ENCODE results near the gene SENP1.

Gene SENP1

DNA sequence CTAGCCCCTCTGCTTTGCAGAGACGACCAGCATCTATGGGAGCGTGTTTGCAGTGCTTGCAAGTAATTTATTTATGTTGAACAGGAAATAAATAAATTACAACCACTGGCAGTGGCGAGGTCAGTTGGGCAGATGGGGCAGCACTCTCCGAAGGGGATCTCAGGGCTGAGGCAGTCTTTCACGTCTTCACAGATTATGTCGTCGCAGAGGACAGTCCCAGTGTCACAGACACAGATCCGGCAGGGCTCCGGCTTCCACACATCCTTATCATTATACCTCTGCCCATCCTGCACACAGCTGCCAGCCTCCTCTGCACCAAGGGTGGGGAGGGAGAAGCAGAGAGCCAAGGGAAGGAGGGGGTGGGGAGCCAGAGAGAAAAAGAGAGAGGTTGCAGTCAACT is 106.1 kb downstream of the SENP1 start:
- Histone ChIP-seq H3K9me3 (ENCODE audit: control insufficient read depth, low read length) (no peaks in the 10 kb centered on the region), H3K27ac (ENCODE audit: low read depth, low read length, severe bottlenecking) (no peak overlapping the region), H3K4me3 (ENCODE audit: extremely low read depth, insufficient read depth, low read length, poor library complexity, severe bottlenecking) (no peak overlapping the region), H3K36me3 (ENCODE audit: control insufficient read depth, insufficient read depth, low read length) (peaks cover 2% of the 10 kb centered on the region), H3K4me1 (ENCODE audit: control insufficient read depth, insufficient read depth, low read length, poor library complexity, severe bottlenecking) (peaks cover 18% of the 10 kb centered on the region)
- 58 to 63% methylated on average over 3 to 5 of the region's 9 CpGs for WGBS, 2 experiments (ENCODE audit: insufficient coverage in 2 of 2)

DNA sequence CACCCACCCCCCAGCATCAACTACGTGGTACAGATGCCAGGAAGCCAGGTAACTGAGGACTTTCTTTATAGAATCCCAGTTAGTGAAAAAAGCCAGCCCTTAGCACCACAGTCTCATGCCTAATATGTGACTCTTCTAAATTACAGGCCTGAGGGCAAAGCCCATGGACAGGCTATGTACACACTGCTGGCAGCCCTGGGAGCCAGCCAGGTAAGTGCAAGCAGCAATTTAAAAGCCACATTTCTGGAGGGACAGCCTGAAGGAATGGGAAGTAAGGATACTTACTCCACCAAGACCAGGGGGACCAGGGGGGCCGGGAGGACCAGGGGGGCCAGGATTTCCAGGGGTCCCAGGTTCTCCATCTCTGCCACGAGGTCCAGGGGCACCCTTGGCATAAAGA is 108.6 kb downstream of the SENP1 start:
- WGBS, 2 experiments (ENCODE audit: insufficient coverage in 2 of 2), result 73 to 83% methylated on average over 2 to 3 of the region's 3 CpGs
- Histone ChIP-seq H3K27ac (ENCODE audit: low read depth, low read length, severe bottlenecking) (no peak overlapping the region), H3K4me3 (ENCODE audit: extremely low read depth, insufficient read depth, low read length, poor library complexity, severe bottlenecking) (no peak overlapping the region), H3K9me3 (ENCODE audit: control insufficient read depth, low read length) (no peaks in the 10 kb centered on the region), H3K4me1 (ENCODE audit: control insufficient read depth, insufficient read depth, low read length, poor library complexity, severe bottlenecking) (peaks cover 4% of the 10 kb centered on the region), H3K36me3 (ENCODE audit: control insufficient read depth, insufficient read depth, low read length) (peaks cover 2% of the 10 kb centered on the region)

DNA sequence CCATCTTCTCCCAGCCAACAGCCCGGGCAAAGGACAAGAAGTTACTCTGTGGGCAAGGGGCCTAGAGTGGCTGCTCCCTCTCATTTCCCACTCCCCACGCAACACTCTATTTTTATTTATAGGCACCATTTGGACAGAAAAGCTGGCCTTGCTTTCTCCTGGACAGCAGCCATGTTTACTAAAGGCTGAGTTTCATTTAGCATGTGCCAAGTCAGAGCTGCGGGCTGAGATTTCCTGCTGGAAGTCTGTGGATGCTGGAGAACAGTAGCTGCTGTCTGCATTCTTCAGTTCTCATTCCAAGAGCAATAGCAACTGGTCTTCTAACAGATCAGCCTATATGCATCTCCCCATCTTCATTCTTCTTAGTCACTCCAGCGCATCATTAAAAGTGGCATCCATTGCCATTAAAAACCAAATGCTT is 109.9 kb downstream of the SENP1 start:
- no peak overlapping the region for H3K27ac ChIP-seq (ENCODE audit: low read depth, low read length, severe bottlenecking)
- no peak overlapping the region for H3K4me3 ChIP-seq (ENCODE audit: extremely low read depth, insufficient read depth, low read length, poor library complexity, severe bottlenecking)
- peaks cover 3% of the 10 kb centered on the region for H3K4me1 ChIP-seq (ENCODE audit: control insufficient read depth, insufficient read depth, low read length, poor library complexity, severe bottlenecking)
- peaks cover 2% of the 10 kb centered on the region for H3K36me3 ChIP-seq (ENCODE audit: control insufficient read depth, insufficient read depth, low read length)
- WGBS, 2 experiments (ENCODE audit: insufficient coverage in 2 of 2), result 95 to 100% methylated on average over 4 of the region's 4 CpGs
- H3K9me3 ChIP-seq (ENCODE audit: control insufficient read depth, low read length), result no peaks in the 10 kb centered on the region

DNA sequence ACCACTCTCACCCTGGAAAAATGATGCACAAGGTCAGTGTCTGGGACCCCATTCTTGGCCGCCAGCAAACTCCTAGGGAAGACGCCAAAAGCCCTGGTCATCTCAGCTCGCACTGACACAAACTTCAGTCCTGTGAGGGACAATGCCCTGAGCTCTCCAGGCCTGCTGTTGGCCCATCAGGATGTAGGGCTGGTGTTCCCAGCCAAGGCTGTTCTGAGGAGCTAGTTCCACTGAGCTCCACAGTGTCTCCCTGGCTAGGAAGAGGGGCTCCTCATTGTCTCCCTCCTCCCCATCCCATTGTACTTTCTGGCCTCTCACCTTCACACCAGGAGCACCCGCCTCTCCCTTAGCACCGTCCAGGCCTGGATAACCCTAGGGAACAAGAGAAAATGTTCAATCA is 112.4 kb downstream of the SENP1 start:
- no peak overlapping the region for H3K27ac ChIP-seq (ENCODE audit: low read depth, low read length, severe bottlenecking)
- no peaks in the 10 kb centered on the region for H3K4me1 ChIP-seq (ENCODE audit: control insufficient read depth, insufficient read depth, low read length, poor library complexity, severe bottlenecking)

More for the DNA sequence above, 112.4 kb downstream of the SENP1 start:
- Histone ChIP-seq H3K9me3 (ENCODE audit: control insufficient read depth, low read length) (no peaks in the 10 kb centered on the region), H3K36me3 (ENCODE audit: control insufficient read depth, insufficient read depth, low read length) (peaks cover 2% of the 10 kb centered on the region), H3K4me3 (ENCODE audit: extremely low read depth, insufficient read depth, low read length, poor library complexity, severe bottlenecking) (no peak overlapping the region)
- 94 to 100% methylated on average over 5 of the region's 5 CpGs for WGBS, 2 experiments (ENCODE audit: insufficient coverage in 2 of 2)
